Glomerular endothelial cell (primary cell): ENCODE data around the gene DPT. TPM values are rescaled to one million over a fixed set of nuclear protein-coding genes. Genes with fewer than 3 reads are reported as not detected.

Experiments used
- DNase-seq: peaks from one replicate; pipeline ENCODE4 v3.0.0-alpha.2; 2011; ENCODE audit warnings: low read depth, low spot score; ENCODE audit errors: extremely low read depth
- total RNA-seq: library from RNA; depleted of rRNA; stranded (reverse); fragments of >200 nt; gene quantifications from 2 replicates; pipeline ENCODE4 v1.2.3, GENCODE V29; 2015

DPT gene
- total RNA-seq, 1 donor from 2014 or later: not detected

GRCh38 chr1:168736520-168736919 is 7.5 kb upstream of the DPT start:
- no peak for DNase-seq

GRCh38 chr1:168735974-168736373 is 7.0 kb upstream of the DPT start:
- DNase-seq: no peak

- no peak for DNase-seq
Observed at GRCh38 chr1:168734946-168735345, 5.9 kb upstream of the DPT start.

- DNase-seq: no peak
Observed at GRCh38 chr1:168734271-168734670, 5.3 kb upstream of the DPT start.

- no peak for DNase-seq
Observed at GRCh38 chr1:168733241-168733640, 4.2 kb upstream of the DPT start.

- DNase-seq: no peak
Observed at GRCh38 chr1:168732736-168733135, 3.7 kb upstream of the DPT start.

- DNase-seq: no peak
Observed at GRCh38 chr1:168731244-168731953, 2.4 kb upstream of the DPT start.

GRCh38 chr1:168729405-168729802 is 398 bp upstream of the DPT start:
- DNase-seq: no peak

GRCh38 chr1:168726719-168727118 is 2.3 kb downstream of the DPT start:
- no peak for DNase-seq

GRCh38 chr1:168726281-168726680 is 2.7 kb downstream of the DPT start:
- no peak for DNase-seq

GRCh38 chr1:168725831-168726230 is 3.2 kb downstream of the DPT start:
- DNase-seq: no peak

- DNase-seq: no peak
Observed at GRCh38 chr1:168725060-168725459, 3.9 kb downstream of the DPT start.

GRCh38 chr1:168723000-168723399 is 6.0 kb downstream of the DPT start:
- no peak for DNase-seq

GRCh38 chr1:168720839-168721238 is 8.2 kb downstream of the DPT start:
- no peak for DNase-seq

- no peak for DNase-seq
Observed at GRCh38 chr1:168719306-168720111, 9.5 kb downstream of the DPT start.

- DNase-seq: no peak
Observed at GRCh38 chr1:168717906-168718891, 10.8 kb downstream of the DPT start.

- DNase-seq: no peak
Observed at GRCh38 chr1:168714012-168714411, 15.0 kb downstream of the DPT start.

GRCh38 chr1:168709405-168710363 is 19.3 kb downstream of the DPT start:
- DNase-seq: no peak

GRCh38 chr1:168708698-168709404 is 20.2 kb downstream of the DPT start:
- no peak for DNase-seq
